ENCODE measurements around the gene FST. TPM values are rescaled to one million over a fixed set of nuclear protein-coding genes. Genes with fewer than 3 reads are reported as not detected.

The FST gene
- polyA plus RNA-seq, 1 experiment, result 121 TPM

GRCh38 chr5:53454719-53455000 is 25.8 kb upstream of the FST start:
- no peak overlapping the region for H3K4me3 ChIP-seq (ENCODE audit: low read depth, low read length)
- POLR2A ChIA-PET, result no interaction called here
- CTCF ChIA-PET, result no interaction called here
- H3K9me3 ChIP-seq (ENCODE audit: control insufficient read depth, insufficient read depth, low read length), result no peaks in the 10 kb centered on the region
- H3K27ac ChIP-seq (ENCODE audit: low read depth, low read length), result no peak overlapping the region
- H3K27me3 ChIP-seq (ENCODE audit: control insufficient read depth, insufficient read depth, low read length), result no peaks in the 10 kb centered on the region
- TF ChIP-seq, protein P1, sequence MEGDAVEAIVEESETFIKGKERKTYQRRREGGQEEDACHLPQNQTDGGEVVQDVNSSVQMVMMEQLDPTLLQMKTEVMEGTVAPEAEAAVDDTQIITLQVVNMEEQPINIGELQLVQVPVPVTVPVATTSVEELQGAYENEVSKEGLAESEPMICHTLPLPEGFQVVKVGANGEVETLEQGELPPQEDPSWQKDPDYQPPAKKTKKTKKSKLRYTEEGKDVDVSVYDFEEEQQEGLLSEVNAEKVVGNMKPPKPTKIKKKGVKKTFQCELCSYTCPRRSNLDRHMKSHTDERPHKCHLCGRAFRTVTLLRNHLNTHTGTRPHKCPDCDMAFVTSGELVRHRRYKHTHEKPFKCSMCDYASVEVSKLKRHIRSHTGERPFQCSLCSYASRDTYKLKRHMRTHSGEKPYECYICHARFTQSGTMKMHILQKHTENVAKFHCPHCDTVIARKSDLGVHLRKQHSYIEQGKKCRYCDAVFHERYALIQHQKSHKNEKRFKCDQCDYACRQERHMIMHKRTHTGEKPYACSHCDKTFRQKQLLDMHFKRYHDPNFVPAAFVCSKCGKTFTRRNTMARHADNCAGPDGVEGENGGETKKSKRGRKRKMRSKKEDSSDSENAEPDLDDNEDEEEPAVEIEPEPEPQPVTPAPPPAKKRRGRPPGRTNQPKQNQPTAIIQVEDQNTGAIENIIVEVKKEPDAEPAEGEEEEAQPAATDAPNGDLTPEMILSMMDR (IDR thresholded peaks at IDR 0.05; ENCODE audit: low read depth, low read length), result no peak
- DNase-seq (ENCODE audit: low read depth, low spot score), result no peak

- Histone ChIP-seq H3K9me3 (ENCODE audit: control insufficient read depth, insufficient read depth, low read length) (no peaks in the 10 kb centered on the region), H3K27ac (ENCODE audit: low read depth, low read length) (no peak overlapping the region), H3K27me3 (ENCODE audit: control insufficient read depth, insufficient read depth, low read length) (no peaks in the 10 kb centered on the region), H3K4me3 (ENCODE audit: low read depth, low read length) (no peak overlapping the region)
- DNase-seq (ENCODE audit: low read depth, low spot score), result no peak
- CTCF ChIA-PET, result no interaction called here
- TF ChIP-seq, protein P1 (IDR thresholded peaks at IDR 0.05; ENCODE audit: low read depth, low read length), result no peak
- POLR2A ChIA-PET, result no interaction called here
Measured at GRCh38 chr5:53456366-53456765, 24.1 kb upstream of the FST start.

- no peaks in the 10 kb centered on the region for H3K27me3 ChIP-seq (ENCODE audit: control insufficient read depth, insufficient read depth, low read length)
- ChIA-PET POLR2A (no interaction called here), CTCF (interaction anchor here (0.6 kb wide), 1 partner anchor 17 kb away, joined by 4 read pairs; no protein-coding TSS in a partner anchor)
- H3K27ac ChIP-seq (ENCODE audit: low read depth, low read length), result no peak overlapping the region
- no peak for DNase-seq (ENCODE audit: low read depth, low spot score)
- H3K9me3 ChIP-seq (ENCODE audit: control insufficient read depth, insufficient read depth, low read length), result no peaks in the 10 kb centered on the region
- TF ChIP-seq, protein P1 (IDR thresholded peaks at IDR 0.05; ENCODE audit: low read depth, low read length), result no peak
- no peak overlapping the region for H3K4me3 ChIP-seq (ENCODE audit: low read depth, low read length)
Measured at GRCh38 chr5:53463909-53464621, 16.4 kb upstream of the FST start.

- Histone ChIP-seq H3K27me3 (ENCODE audit: control insufficient read depth, insufficient read depth, low read length) (no peaks in the 10 kb centered on the region), H3K4me3 (ENCODE audit: low read depth, low read length) (no peak overlapping the region), H3K27ac (ENCODE audit: low read depth, low read length) (no peak overlapping the region), H3K9me3 (ENCODE audit: control insufficient read depth, insufficient read depth, low read length) (no peaks in the 10 kb centered on the region)
- ChIA-PET CTCF (interaction anchor here (0.6 kb wide), 2 partner anchors 18 to 34 kb away, joined by 4 read pairs; no protein-coding TSS in a partner anchor), POLR2A (no interaction called here)
- TF ChIP-seq, protein P1 (IDR thresholded peaks at IDR 0.05; ENCODE audit: low read depth, low read length), result no peak
- no peak for DNase-seq (ENCODE audit: low read depth, low spot score)
Measured at GRCh38 chr5:53464722-53465121, 15.7 kb upstream of the FST start.

DNA sequence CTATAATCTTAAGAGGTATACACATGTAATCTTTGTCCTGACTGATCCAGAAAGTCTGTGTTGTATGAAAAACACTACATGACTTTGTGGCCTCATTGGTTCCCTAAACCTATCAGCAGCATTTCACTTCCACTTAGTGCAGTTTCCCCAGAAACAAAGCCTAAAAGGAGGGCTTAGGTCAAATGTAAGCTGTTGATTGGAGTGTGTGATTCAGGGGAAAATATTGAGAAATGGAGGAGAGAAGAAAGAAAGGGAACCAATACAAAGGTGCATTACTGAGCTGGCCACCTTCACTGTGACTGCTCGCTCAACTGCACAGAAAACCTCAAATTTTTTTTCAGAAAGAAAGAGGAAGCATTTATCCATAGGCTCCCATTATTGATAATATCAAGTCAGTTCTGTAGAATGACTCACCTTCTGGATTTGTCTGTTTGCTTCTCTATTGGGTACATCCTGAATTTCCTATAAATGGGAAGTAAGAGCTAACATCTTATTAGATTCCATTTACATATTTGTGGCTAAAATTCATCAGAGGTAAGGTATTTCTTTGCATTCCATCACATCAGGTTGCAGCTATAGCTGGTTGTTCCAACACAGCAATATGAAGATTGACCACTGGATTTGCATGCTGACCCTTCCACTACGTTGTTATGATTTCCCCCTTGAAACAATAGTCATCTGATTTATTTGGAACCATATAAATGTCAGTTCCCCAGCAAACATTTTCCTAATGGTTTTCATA is 10.3 kb upstream of the FST start:
- ChIA-PET CTCF (no interaction called here), POLR2A (interaction anchor here (1.2 kb wide), 1 partner anchor 11 kb away, joined by 3 read pairs; no protein-coding TSS in a partner anchor)
- TF ChIP-seq, protein P1 (IDR thresholded peaks at IDR 0.05; ENCODE audit: low read depth, low read length), result no peak
- H3K27me3 ChIP-seq (ENCODE audit: control insufficient read depth, insufficient read depth, low read length), result no peaks in the 10 kb centered on the region
- H3K4me3 ChIP-seq (ENCODE audit: low read depth, low read length), result no peak overlapping the region
- H3K27ac ChIP-seq (ENCODE audit: low read depth, low read length), result no peak overlapping the region
- no peaks in the 10 kb centered on the region for H3K9me3 ChIP-seq (ENCODE audit: control insufficient read depth, insufficient read depth, low read length)
- DNase-seq (ENCODE audit: low read depth, low spot score), result no peak

All from AG04450 (cell line).